ENCODE data around the gene C6orf136. TPM values are rescaled to one million over a fixed set of nuclear protein-coding genes. Genes with fewer than 3 reads are reported as not detected.
A peak's percentile ranks its signal among the peaks of the same experiment; 100 is the strongest.

Gene C6orf136
- total and polyA plus RNA-seq, 9 of the 15 experiments (the other 6 are each of a cell fraction or from before 2014, with no cell fraction given) = 14.1 to 63.1 (median 18.4) TPM

- TF ChIP-seq MGA (IDR thresholded peaks at IDR 0.05) (no peak), ZNF668 (CRISPR knock-in tag; IDR thresholded peaks at IDR 0.05) (no peak), ETV6 (IDR thresholded peaks at IDR 0.05; ENCODE audit: borderline replicate concordance in 1 of 2, low read depth in 2 of 2, low read length in 1 of 2) (peak; percentile 95 to 98), ETV6 (CRISPR knock-in tag; IDR thresholded peaks at IDR 0.05; ENCODE audit: borderline replicate concordance) (no peak), ELF1 (tag; IDR thresholded peaks at IDR 0.05) (peak; percentile 95), HMG20B (CRISPR knock-in tag; IDR thresholded peaks at IDR 0.05) (0 out of 2 replicates have a peak, but pooled peaks have one; percentile 25), SRSF9 (IDR thresholded peaks at IDR 0.05; ENCODE audit: borderline replicate concordance, low read depth, low read length) (no peak), ID3 (CRISPR knock-in tag; IDR thresholded peaks at IDR 0.05) (no peak), ID3 (tag; IDR thresholded peaks at IDR 0.05) (peak; percentile 78; the same call in 1 of the 2 replicates), PREB (CRISPR knock-in tag; IDR thresholded peaks at IDR 0.05) (0 out of 2 replicates have a peak, but pooled peaks have one; percentile 55)
- TF ChIP-seq, protein P1, sequence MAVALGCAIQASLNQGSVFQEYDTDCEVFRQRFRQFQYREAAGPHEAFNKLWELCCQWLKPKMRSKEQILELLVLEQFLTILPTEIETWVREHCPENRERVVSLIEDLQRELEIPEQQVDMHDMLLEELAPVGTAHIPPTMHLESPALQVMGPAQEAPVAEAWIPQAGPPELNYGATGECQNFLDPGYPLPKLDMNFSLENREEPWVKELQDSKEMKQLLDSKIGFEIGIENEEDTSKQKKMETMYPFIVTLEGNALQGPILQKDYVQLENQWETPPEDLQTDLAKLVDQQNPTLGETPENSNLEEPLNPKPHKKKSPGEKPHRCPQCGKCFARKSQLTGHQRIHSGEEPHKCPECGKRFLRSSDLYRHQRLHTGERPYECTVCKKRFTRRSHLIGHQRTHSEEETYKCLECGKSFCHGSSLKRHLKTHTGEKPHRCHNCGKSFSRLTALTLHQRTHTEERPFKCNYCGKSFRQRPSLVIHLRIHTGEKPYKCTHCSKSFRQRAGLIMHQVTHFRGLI (CRISPR knock-in tag; IDR thresholded peaks at IDR 0.05) = peak; percentile 94; the same call in 1 of the 2 replicates
Observed at GRCh38 chr6:30682143-30683117, 35.5 kb downstream of the C6orf136 start (continued).

Measured in K562 (cell line).